Stomach (tissue), 4 donors: ENCODE results near the gene MDFI.

Experiments used
- EP300 ChIP-seq: sonication (generic); formaldehyde crosslinking; IDR thresholded peaks from one replicate; pipeline ENCODE4 v1.6.1; 2017; ENCODE audit warnings: antibody characterized with exemption
- POLR2A ChIP-seq, 4 donors: fragments of 450-650 bp; IDR thresholded peaks; one replicate each; pipeline ENCODE4 v1.6.1; 2016; ENCODE audit warnings: antibody characterized with exemption in 4 of 4, control low read depth in 2 of 4, mild to moderate bottlenecking in 1 of 4, moderate library complexity in 1 of 4
- POLR2AphosphoS5 ChIP-seq, 3 donors: sonication (generic); formaldehyde crosslinking; IDR thresholded peaks; one replicate each; pipeline ENCODE4 v1.6.1; 2016; ENCODE audit warnings: antibody characterized with exemption in 3 of 3
- TF ChIP-seq, protein P1 (sequence below), 7 experiments: fragments of 450-650 bp in 4 of 7; fragments of 200-600 bp in 3 of 7; sonication (generic) in 3 of 7; IDR thresholded peaks; one replicate each; pipeline ENCODE4 v1.5.1; 2016 to 2019; ENCODE audit warnings: antibody characterized with exemption in 7 of 7, control low read depth in 2 of 7, mild to moderate bottlenecking in 1 of 7

GRCh38 chr6:41684311-41685180, 46.3 kb downstream of the MDFI start:
- TF ChIP-seq POLR2AphosphoS5 (IDR thresholded peaks at IDR 0.05): no peak
- TF ChIP-seq, protein P1, sequence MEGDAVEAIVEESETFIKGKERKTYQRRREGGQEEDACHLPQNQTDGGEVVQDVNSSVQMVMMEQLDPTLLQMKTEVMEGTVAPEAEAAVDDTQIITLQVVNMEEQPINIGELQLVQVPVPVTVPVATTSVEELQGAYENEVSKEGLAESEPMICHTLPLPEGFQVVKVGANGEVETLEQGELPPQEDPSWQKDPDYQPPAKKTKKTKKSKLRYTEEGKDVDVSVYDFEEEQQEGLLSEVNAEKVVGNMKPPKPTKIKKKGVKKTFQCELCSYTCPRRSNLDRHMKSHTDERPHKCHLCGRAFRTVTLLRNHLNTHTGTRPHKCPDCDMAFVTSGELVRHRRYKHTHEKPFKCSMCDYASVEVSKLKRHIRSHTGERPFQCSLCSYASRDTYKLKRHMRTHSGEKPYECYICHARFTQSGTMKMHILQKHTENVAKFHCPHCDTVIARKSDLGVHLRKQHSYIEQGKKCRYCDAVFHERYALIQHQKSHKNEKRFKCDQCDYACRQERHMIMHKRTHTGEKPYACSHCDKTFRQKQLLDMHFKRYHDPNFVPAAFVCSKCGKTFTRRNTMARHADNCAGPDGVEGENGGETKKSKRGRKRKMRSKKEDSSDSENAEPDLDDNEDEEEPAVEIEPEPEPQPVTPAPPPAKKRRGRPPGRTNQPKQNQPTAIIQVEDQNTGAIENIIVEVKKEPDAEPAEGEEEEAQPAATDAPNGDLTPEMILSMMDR (IDR thresholded peaks at IDR 0.05): no peak
- TF ChIP-seq POLR2A (IDR thresholded peaks at IDR 0.05): no peak
- TF ChIP-seq EP300: no peak
